Suprapubic skin (tissue), 4 donors: Measurements from ENCODE around the gene ZC3H12C.

ENCODE experiments used
- EP300 ChIP-seq: sonication (generic); formaldehyde crosslinking; IDR thresholded peaks from one replicate; pipeline ENCODE4 v1.6.1; 2017; ENCODE audit warnings: antibody characterized with exemption
- POLR2A ChIP-seq, 2 donors: fragments of 450-650 bp; IDR thresholded peaks; one replicate each; pipeline ENCODE4 v1.6.1; 2017; ENCODE audit warnings: antibody characterized with exemption in 2 of 2, mild to moderate bottlenecking in 2 of 2, moderate library complexity in 2 of 2
- POLR2AphosphoS5 ChIP-seq, 3 donors: sonication (generic); formaldehyde crosslinking; IDR thresholded peaks; one replicate each; pipeline ENCODE4 v1.6.1; 2017; ENCODE audit warnings: antibody characterized with exemption in 3 of 3
- TF ChIP-seq, protein P1 (sequence below), 2 donors: fragments of 200-600 bp in 1 of 2; fragments of 450-650 bp in 1 of 2; sonication (generic) in 1 of 2; IDR thresholded peaks; one replicate each; pipeline ENCODE4 v1.5.1; 2016 to 2019; ENCODE audit warnings: antibody characterized with exemption in 2 of 2, mild to moderate bottlenecking in 1 of 2, moderate library complexity in 1 of 2

DNA sequence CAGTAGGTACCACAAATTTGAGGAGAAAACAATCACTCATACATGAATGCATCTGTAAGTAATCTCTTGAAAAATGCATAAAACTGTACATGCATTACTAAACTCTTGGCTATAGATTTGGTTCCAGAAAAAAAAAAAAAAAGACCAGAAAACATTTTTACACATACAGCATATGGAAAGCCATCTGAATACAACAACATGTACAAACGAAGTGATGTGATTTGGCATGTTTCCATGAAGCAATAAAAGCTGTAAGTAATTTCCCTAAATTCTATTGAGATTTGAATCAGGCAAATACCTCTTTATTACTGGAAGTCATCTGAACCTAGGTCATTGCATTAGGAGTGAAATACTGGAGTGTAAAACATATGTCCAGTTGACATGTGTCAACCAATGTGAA lies 31.9 kb upstream of the ZC3H12C start:
- TF ChIP-seq, protein P1, sequence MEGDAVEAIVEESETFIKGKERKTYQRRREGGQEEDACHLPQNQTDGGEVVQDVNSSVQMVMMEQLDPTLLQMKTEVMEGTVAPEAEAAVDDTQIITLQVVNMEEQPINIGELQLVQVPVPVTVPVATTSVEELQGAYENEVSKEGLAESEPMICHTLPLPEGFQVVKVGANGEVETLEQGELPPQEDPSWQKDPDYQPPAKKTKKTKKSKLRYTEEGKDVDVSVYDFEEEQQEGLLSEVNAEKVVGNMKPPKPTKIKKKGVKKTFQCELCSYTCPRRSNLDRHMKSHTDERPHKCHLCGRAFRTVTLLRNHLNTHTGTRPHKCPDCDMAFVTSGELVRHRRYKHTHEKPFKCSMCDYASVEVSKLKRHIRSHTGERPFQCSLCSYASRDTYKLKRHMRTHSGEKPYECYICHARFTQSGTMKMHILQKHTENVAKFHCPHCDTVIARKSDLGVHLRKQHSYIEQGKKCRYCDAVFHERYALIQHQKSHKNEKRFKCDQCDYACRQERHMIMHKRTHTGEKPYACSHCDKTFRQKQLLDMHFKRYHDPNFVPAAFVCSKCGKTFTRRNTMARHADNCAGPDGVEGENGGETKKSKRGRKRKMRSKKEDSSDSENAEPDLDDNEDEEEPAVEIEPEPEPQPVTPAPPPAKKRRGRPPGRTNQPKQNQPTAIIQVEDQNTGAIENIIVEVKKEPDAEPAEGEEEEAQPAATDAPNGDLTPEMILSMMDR (IDR thresholded peaks at IDR 0.05) = no peak
- TF ChIP-seq POLR2A (IDR thresholded peaks at IDR 0.05) (no peak), POLR2AphosphoS5 (IDR thresholded peaks at IDR 0.05) (no peak), EP300 (no peak)
